ENCODE results near the gene PALLD.

- TF ChIP-seq CTCF (IDR thresholded peaks at IDR 0.05): no peak
- TF ChIP-seq POLR2AphosphoS5 (IDR thresholded peaks at IDR 0.05): no peak
These were observed 268.5 kb downstream of the PALLD start for GRCh38 chr4:168765322-168765721.

Measured in sigmoid colon (tissue), 4 donors.